Measurements from ENCODE around the gene MFAP3L. TPM values are rescaled to one million over a fixed set of nuclear protein-coding genes. Genes with fewer than 3 reads are reported as not detected.

MFAP3L gene
- total and polyA plus RNA-seq, 2 donors from 2014 or later: 18.4 to 35.1 TPM

- H3K9ac ChIP-seq (ENCODE audit: low read length in 3 of 3): no peak overlapping the region
- no peak overlapping the region for H3K4me3 ChIP-seq (ENCODE audit: low read length in 3 of 3)
- no peaks in the 10 kb centered on the region for H3K27me3 ChIP-seq (ENCODE audit: control insufficient read depth, insufficient read depth, low read length)
- no peak for FAIRE-seq
- H3K27ac ChIP-seq (ENCODE audit: low read depth in 2 of 2, low read length in 2 of 2): no peak overlapping the region
- no peaks in the 10 kb centered on the region for H3K9me3 ChIP-seq (ENCODE audit: control insufficient read depth in 2 of 3, insufficient read depth in 1 of 3, low read length in 3 of 3)
- H3K36me3 ChIP-seq (ENCODE audit: control insufficient read depth in 2 of 3, insufficient read depth in 3 of 3, low read length in 3 of 3): peaks cover 0 to 2% (median 0%) of the 10 kb centered on the region in 3 donors
- no peak for DNase-seq
- H3K4me1 ChIP-seq (ENCODE audit: control insufficient read depth in 2 of 3, insufficient read depth in 2 of 3, low read depth in 1 of 3, low read length in 3 of 3): no peaks in the 10 kb centered on the region
- intact Hi-C loops (cut with DNase I): no loop called here
- TF ChIP-seq CTCF (IDR thresholded peaks at IDR 0.05; ENCODE audit: borderline replicate concordance, extremely low read depth, insufficient read depth): no peak
Observed at GRCh38 chr4:170059421-170059820, 33.2 kb upstream of the MFAP3L start.

- FAIRE-seq: no peak
- intact Hi-C loops (cut with DNase I): no loop called here
- Histone ChIP-seq H3K27ac (ENCODE audit: low read depth in 2 of 2, low read length in 2 of 2) (no peak overlapping the region), H3K36me3 (ENCODE audit: control insufficient read depth in 2 of 3, insufficient read depth in 3 of 3, low read length in 3 of 3) (peaks cover 0 to 2% (median 0%) of the 10 kb centered on the region in 3 donors), H3K27me3 (ENCODE audit: control insufficient read depth, insufficient read depth, low read length) (no peaks in the 10 kb centered on the region), H3K4me1 (ENCODE audit: control insufficient read depth in 2 of 3, insufficient read depth in 2 of 3, low read depth in 1 of 3, low read length in 3 of 3) (no peaks in the 10 kb centered on the region), H3K9me3 (ENCODE audit: control insufficient read depth in 2 of 3, insufficient read depth in 1 of 3, low read length in 3 of 3) (no peaks in the 10 kb centered on the region), H3K4me3 (ENCODE audit: low read length in 3 of 3) (no peak overlapping the region), H3K9ac (ENCODE audit: low read length in 3 of 3) (no peak overlapping the region)
- no peak for DNase-seq
- TF ChIP-seq CTCF (IDR thresholded peaks at IDR 0.05; ENCODE audit: borderline replicate concordance, extremely low read depth, insufficient read depth): no peak
Observed at GRCh38 chr4:170058826-170059225, 32.6 kb upstream of the MFAP3L start.

- FAIRE-seq (no peak), DNase-seq (no peak)
- Histone ChIP-seq H3K9ac (ENCODE audit: low read length in 3 of 3) (no peak overlapping the region), H3K27me3 (ENCODE audit: control insufficient read depth, insufficient read depth, low read length) (no peaks in the 10 kb centered on the region), H3K27ac (ENCODE audit: low read depth in 2 of 2, low read length in 2 of 2) (no peak overlapping the region), H3K4me3 (ENCODE audit: low read length in 3 of 3) (no peak overlapping the region), H3K4me1 (ENCODE audit: control insufficient read depth in 2 of 3, insufficient read depth in 2 of 3, low read depth in 1 of 3, low read length in 3 of 3) (no peaks in the 10 kb centered on the region), H3K9me3 (ENCODE audit: control insufficient read depth in 2 of 3, insufficient read depth in 1 of 3, low read length in 3 of 3) (no peaks in the 10 kb centered on the region), H3K36me3 (ENCODE audit: control insufficient read depth in 2 of 3, insufficient read depth in 3 of 3, low read length in 3 of 3) (peaks cover 0 to 2% (median 0%) of the 10 kb centered on the region in 3 donors)
- no peak for TF ChIP-seq CTCF (IDR thresholded peaks at IDR 0.05; ENCODE audit: borderline replicate concordance, extremely low read depth, insufficient read depth)
- intact Hi-C loops (cut with DNase I): no loop called here
Observed at GRCh38 chr4:170057866-170058265, 31.7 kb upstream of the MFAP3L start.

- H3K4me3 ChIP-seq (ENCODE audit: low read length in 3 of 3): no peak overlapping the region
- H3K36me3 ChIP-seq (ENCODE audit: control insufficient read depth in 2 of 3, insufficient read depth in 3 of 3, low read length in 3 of 3): no peaks in the 10 kb centered on the region
- DNase-seq: no peak
- no peak overlapping the region for H3K9ac ChIP-seq (ENCODE audit: low read length in 3 of 3)
- H3K9me3 ChIP-seq (ENCODE audit: control insufficient read depth in 2 of 3, insufficient read depth in 1 of 3, low read length in 3 of 3): no peaks in the 10 kb centered on the region
- intact Hi-C loops (cut with DNase I): no loop called here
- no peak for FAIRE-seq
- H3K27me3 ChIP-seq (ENCODE audit: control insufficient read depth, insufficient read depth, low read length): no peaks in the 10 kb centered on the region
- H3K27ac ChIP-seq (ENCODE audit: low read depth in 2 of 2, low read length in 2 of 2): no peak overlapping the region
- TF ChIP-seq CTCF (IDR thresholded peaks at IDR 0.05; ENCODE audit: borderline replicate concordance, extremely low read depth, insufficient read depth): no peak
- no peaks in the 10 kb centered on the region for H3K4me1 ChIP-seq (ENCODE audit: control insufficient read depth in 2 of 3, insufficient read depth in 2 of 3, low read depth in 1 of 3, low read length in 3 of 3)
Observed at GRCh38 chr4:170052919-170053318, 26.7 kb upstream of the MFAP3L start.
